Measurements from ENCODE around the gene UGT1A9.

The UGT1A9 gene

GRCh38 chr2:233800208-233800607 lies 128.5 kb downstream of the UGT1A9 start:
- no peak for DNase-seq

GRCh38 chr2:233801357-233802131 lies 129.8 kb downstream of the UGT1A9 start:
- no peak for DNase-seq

GRCh38 chr2:233802132-233802815 lies 130.6 kb downstream of the UGT1A9 start:
- DNase-seq = no peak

- DNase-seq = no peak
Measured at GRCh38 chr2:233803292-233803911, 131.7 kb downstream of the UGT1A9 start.

GRCh38 chr2:233803994-233804393 lies 132.3 kb downstream of the UGT1A9 start:
- no peak for DNase-seq

GRCh38 chr2:233807215-233807865 lies 135.6 kb downstream of the UGT1A9 start:
- DNase-seq = no peak

- DNase-seq = no peak
Measured at GRCh38 chr2:233807966-233808935, 136.6 kb downstream of the UGT1A9 start.

- no peak for DNase-seq
Measured at GRCh38 chr2:233810385-233810784, 138.7 kb downstream of the UGT1A9 start.

GRCh38 chr2:233811087-233811486 lies 139.4 kb downstream of the UGT1A9 start:
- DNase-seq = no peak

- DNase-seq = no peak
Measured at GRCh38 chr2:233811732-233812131, 140.0 kb downstream of the UGT1A9 start.

GRCh38 chr2:233813236-233814055 lies 141.7 kb downstream of the UGT1A9 start:
- DNase-seq = no peak

GRCh38 chr2:233814056-233814835 lies 142.5 kb downstream of the UGT1A9 start:
- no peak for DNase-seq

GRCh38 chr2:233815861-233816260 lies 144.2 kb downstream of the UGT1A9 start:
- no peak for DNase-seq

GRCh38 chr2:233816334-233816733 lies 144.6 kb downstream of the UGT1A9 start:
- DNase-seq = no peak

- no peak for DNase-seq
Measured at GRCh38 chr2:233816771-233817170, 145.1 kb downstream of the UGT1A9 start.

GRCh38 chr2:233817361-233817911 lies 145.7 kb downstream of the UGT1A9 start:
- DNase-seq = no peak

- no peak for DNase-seq
Measured at GRCh38 chr2:233817995-233818638, 146.4 kb downstream of the UGT1A9 start.

- no peak for DNase-seq
Measured at GRCh38 chr2:233818639-233819621, 147.2 kb downstream of the UGT1A9 start.
